ENCODE measurements around the gene PLCD1. TPM values are rescaled to one million over a fixed set of nuclear protein-coding genes. Genes with fewer than 3 reads are reported as not detected.

PLCD1 gene
- total RNA-seq, 4 donors from 2014 or later = 43.8 to 48.6 (median 48.0) TPM

Small RNA genes lying within 50 kb of the gene (small RNA-seq; reads per million reads assigned to genes)
- 0.66 reads per million for gene MIR26A1
- not detected for gene RF00019

Other genes with a start within 250 kb of the PLCD1 start
- 10 to 100 TPM; 31.8 to 87.0 (median 49.0) TPM for gene CTDSPL, start 167.8 kb downstream of the PLCD1 start, total RNA-seq
- 10 to 100 TPM; 13.6 to 16.5 (median 15.3) TPM for gene VILL, start 38.9 kb downstream of the PLCD1 start, total RNA-seq
- gene DLEC1, start 9.6 kb upstream of the PLCD1 start, total RNA-seq = 10 to 100 TPM in 1 of 4 donors, 1 to 10 TPM in 3; 3.7 to 96.0 (median 7.1) TPM
- gene ACAA1, start 107.5 kb upstream of the PLCD1 start, total RNA-seq = 10 to 100 TPM; 63.9 to 83.3 (median 80.5) TPM
- gene MYD88, start 109.0 kb upstream of the PLCD1 start, total RNA-seq = 10 to 100 TPM; 29.9 to 36.3 (median 34.3) TPM
- gene OXSR1, start 135.9 kb upstream of the PLCD1 start, total RNA-seq = 10 to 100 TPM; 23.9 to 35.8 (median 29.9) TPM
- gene SLC22A13, start 236.2 kb upstream of the PLCD1 start, total RNA-seq = under 1 TPM in 1 of 4 donors, not detected in 3; 0.78 TPM